GM23338 (cell line): ENCODE measurements around the gene GARIN1A. TPM values are rescaled to one million over a fixed set of nuclear protein-coding genes. Genes with fewer than 3 reads are reported as not detected.
"Not testable (repeated sequence)": the region's sequence is repeated elsewhere in the genome, so short reads cannot be mapped to it uniquely, and the experiment has no call there.

ENCODE experiments used
- ATAC-seq: fragments of 200-7000 bp; cut with Tn5 transposase; 3 replicates; pipeline ENCODE4 v1.9.1; 2020
- DNase-seq: peaks from one replicate; pipeline ENCODE4 v3.0.0-alpha.2; 2015; ENCODE audit warnings: low spot score
- H2AFZ ChIP-seq: fragments of 200-600 bp; sonication (generic); 2 replicates; pipeline ENCODE4 v1.8.0; 2016; ENCODE audit warnings: antibody characterized with exemption, mild to moderate bottlenecking, moderate library complexity
- H3F3A ChIP-seq: fragments of 200-600 bp; sonication (generic); replicated peaks from 2 replicates; pipeline ENCODE4 v1.8.0; 2017; ENCODE audit warnings: antibody characterized with exemption, mixed run types, low read depth
- H3K27ac ChIP-seq: fragments of 200-600 bp; sonication (generic); 2 replicates; pipeline ENCODE4 v1.6.1; 2016; ENCODE audit warnings: low read depth
- H3K27me3 ChIP-seq: fragments of 200-600 bp; sonication (generic); 2 replicates; pipeline ENCODE4 v1.8.0; 2016; ENCODE audit warnings: mild to moderate bottlenecking, mixed run types, moderate library complexity; ENCODE audit not compliant: insufficient read depth
- H3K36me3 ChIP-seq: fragments of 200-600 bp; sonication (generic); 2 replicates; pipeline ENCODE4 v1.8.0; 2016; ENCODE audit warnings: mild to moderate bottlenecking; ENCODE audit not compliant: insufficient read depth
- H3K4me1 ChIP-seq: fragments of 200-600 bp; sonication (generic); 2 replicates; pipeline ENCODE4 v1.8.0; 2016; ENCODE audit warnings: mild to moderate bottlenecking, moderate library complexity; ENCODE audit not compliant: insufficient read depth
- H3K4me2 ChIP-seq: fragments of 200-600 bp; sonication (generic); 2 replicates; pipeline ENCODE4 v1.7.1; 2017; ENCODE audit warnings: mixed run types
- H3K4me3 ChIP-seq: fragments of 200-600 bp; sonication (generic); 2 replicates; pipeline ENCODE4 v1.6.1; 2016; ENCODE audit warnings: mixed run types
- H3K79me2 ChIP-seq: fragments of 200-600 bp; sonication (generic); replicated peaks from 2 replicates; pipeline ENCODE4 v1.8.0; 2017; ENCODE audit warnings: mild to moderate bottlenecking; ENCODE audit not compliant: insufficient read depth
- H3K9me2 ChIP-seq: fragments of 200-600 bp; sonication (generic); 2 replicates; pipeline ENCODE4 v1.8.0; 2017; ENCODE audit not compliant: insufficient read depth
- H4K20me1 ChIP-seq: fragments of 200-600 bp; sonication (generic); replicated peaks from 2 replicates; pipeline ENCODE4 v1.8.0; 2017; ENCODE audit warnings: mild to moderate bottlenecking; ENCODE audit not compliant: insufficient read depth
- H3K27ac Mint-ChIP-seq: 2 replicates; pipeline ENCODE4 v1.8.0; 2020; ENCODE audit warnings: inconsistent platforms, mild to moderate bottlenecking, moderate library complexity, mixed read lengths
- H3K27me3 Mint-ChIP-seq: 3 replicates; pipeline ENCODE4 v1.8.0; 2022; ENCODE audit warnings: low read depth, mild to moderate bottlenecking, moderate library complexity, mixed read lengths, inconsistent platforms; ENCODE audit not compliant: insufficient read depth, poor library complexity
- H3K36me3 Mint-ChIP-seq: 3 replicates; pipeline ENCODE4 v1.8.0; 2021; ENCODE audit warnings: low read depth, mild to moderate bottlenecking, inconsistent platforms, moderate library complexity, mixed read lengths
- H3K4me1 Mint-ChIP-seq: 3 replicates; pipeline ENCODE4 v1.8.0; 2020; ENCODE audit warnings: mild to moderate bottlenecking, inconsistent platforms, mixed read lengths
- H3K4me3 Mint-ChIP-seq: 3 replicates; pipeline ENCODE4 v1.8.0; 2021; ENCODE audit warnings: moderate library complexity, mild to moderate bottlenecking, inconsistent platforms, mixed read lengths
- H3K9me3 Mint-ChIP-seq: 3 replicates; pipeline ENCODE4 v1.8.0; 2020; ENCODE audit warnings: moderate library complexity, mild to moderate bottlenecking, inconsistent platforms, mixed read lengths
- CREB1 ChIP-seq: fragments of 250-450 bp; sonication (Bioruptor Pico); IDR thresholded peaks from 2 replicates; pipeline ENCODE4 v1.5.0; 2020; ENCODE audit warnings: low read depth, mild to moderate bottlenecking, moderate library complexity
- CTCF ChIP-seq, 2 experiments: fragments of 200-600 bp in 1 of 2; sonication (generic) in 1 of 2; conservative IDR thresholded peaks; 2 replicates each; pipeline versions ENCODE4 v1.5.1 to v1.6.1; 2016 to 2017; ENCODE audit warnings: antibody characterized with exemption in 2 of 2, low read depth in 2 of 2, mild to moderate bottlenecking in 2 of 2, moderate library complexity in 1 of 2
- ETS1 ChIP-seq: IDR thresholded peaks from 2 replicates; pipeline ENCODE4 v1.6.1; 2016; ENCODE audit warnings: antibody characterized with exemption
- JUNB ChIP-seq: IDR thresholded peaks from one replicate; pipeline ENCODE4 v1.6.1; 2016; ENCODE audit warnings: antibody characterized with exemption; ENCODE audit not compliant: unreplicated experiment
- NANOG ChIP-seq: IDR thresholded peaks from 2 replicates; pipeline ENCODE4 v1.6.1; 2016; ENCODE audit warnings: antibody characterized with exemption, borderline replicate concordance
- POLR2AphosphoS5 ChIP-seq: IDR thresholded peaks from 2 replicates; pipeline ENCODE4 v1.6.1; 2016; ENCODE audit warnings: antibody characterized with exemption, low read depth
- REST ChIP-seq: IDR thresholded peaks from one replicate; pipeline ENCODE4 v1.6.1; 2018; ENCODE audit warnings: antibody characterized with exemption; ENCODE audit not compliant: unreplicated experiment
- ZNF114 ChIP-seq: fragments of 250-450 bp; sonication (Bioruptor Pico); IDR thresholded peaks from 2 replicates; pipeline ENCODE4 v1.5.0; 2020; ENCODE audit warnings: mild to moderate bottlenecking, moderate library complexity
- ZNF462 ChIP-seq: fragments of 250-450 bp; sonication (Bioruptor Pico); IDR thresholded peaks from 2 replicates; pipeline ENCODE4 v1.5.0; 2020; ENCODE audit warnings: mild to moderate bottlenecking, moderate library complexity
- polyA plus RNA-seq: library from polyadenylated mRNA; unstranded; fragments of >200 nt; fragmentation: Nextera tagmentation; extraction: Ambion mirVana; gene quantifications from 2 replicates; pipeline ENCODE4 v1.2.1, GENCODE V29; 2016
- total RNA-seq: library from RNA; depleted of rRNA; stranded (reverse); fragments of >200 nt; shearing (Covaris generic); gene quantifications from 2 replicates; pipeline ENCODE4 v1.2.3, GENCODE V29; 2014

GARIN1A gene
- total and polyA plus RNA-seq, 2 experiments from 2014 or later, result 0.10 TPM; not detected in 1

- H3K36me3 Mint-ChIP-seq, result peaks cover 27% of the 10 kb centered on the region
- no peak for ATAC-seq
- Histone ChIP-seq H3K4me3 (no peak overlapping the region), H2AFZ (no peak overlapping the region), H3F3A (no peaks in the 10 kb centered on the region), H3K79me2 (no peaks in the 10 kb centered on the region), H3K27ac (no peak overlapping the region), H3K4me1 (no peaks in the 10 kb centered on the region), H3K4me2 (no peak overlapping the region), H3K9me2 (no peaks in the 10 kb centered on the region), H4K20me1 (no peaks in the 10 kb centered on the region), H3K27me3 (no peaks in the 10 kb centered on the region), H3K36me3 (no peaks in the 10 kb centered on the region)
- no peak overlapping the region for H3K27ac Mint-ChIP-seq
- no peak for DNase-seq
- peaks cover 38% of the 10 kb centered on the region for H3K9me3 Mint-ChIP-seq
- H3K27me3 Mint-ChIP-seq, result peaks cover 13% of the 10 kb centered on the region
- no peak for TF ChIP-seq ZNF462 (CRISPR knock-in tag)
- no peak for TF ChIP-seq NANOG
- TF ChIP-seq POLR2AphosphoS5, result no peak
- no peak for TF ChIP-seq CTCF (conservative IDR thresholded peaks at IDR 0.05; ENCODE audit: low read depth in 2 of 2)
- no peak for TF ChIP-seq CREB1 (CRISPR knock-in tag)
- TF ChIP-seq JUNB, result no peak
- no peak for TF ChIP-seq REST
- no peak for TF ChIP-seq ZNF114 (CRISPR knock-in tag)
- TF ChIP-seq ETS1, result no peak
- H3K4me1 Mint-ChIP-seq, result no peaks in the 10 kb centered on the region
- H3K4me3 Mint-ChIP-seq, result no peak overlapping the region
Measured at GRCh38 chr7:128662091-128662490, 10.0 kb upstream of the GARIN1A start.

- not testable (repeated sequence) for H3K4me2 ChIP-seq, H4K20me1 ChIP-seq, H3F3A ChIP-seq, H3K4me1 ChIP-seq, H3K27ac ChIP-seq, H3K27ac Mint-ChIP-seq, H3K4me3 Mint-ChIP-seq, H3K9me2 ChIP-seq, H3K79me2 ChIP-seq, ATAC-seq, DNase-seq, H3K4me1 Mint-ChIP-seq, H3K4me3 ChIP-seq, H2AFZ ChIP-seq, H3K27me3 ChIP-seq, H3K36me3 ChIP-seq
- peaks cover 38% of the 10 kb centered on the region for H3K9me3 Mint-ChIP-seq
- peaks cover 27% of the 10 kb centered on the region for H3K36me3 Mint-ChIP-seq
- H3K27me3 Mint-ChIP-seq, result peaks cover 13% of the 10 kb centered on the region
Measured at GRCh38 chr7:128663223-128663622, 8.9 kb upstream of the GARIN1A start.
